Uterus (tissue), 4 donors: ENCODE data around the gene INO80E. TPM values are rescaled to one million over a fixed set of nuclear protein-coding genes. Genes with fewer than 3 reads are reported as not detected.
"Not testable (repeated sequence)": the region's sequence is repeated elsewhere in the genome, so short reads cannot be mapped to it uniquely, and the experiment has no call there.

Experiments
- DNase-seq, 2 donors: peaks; one replicate each; pipeline ENCODE4 v3.0.0-alpha.2; 2019 to 2020
- H3K27ac ChIP-seq, 2 donors: fragments of 200-600 bp; sonication (generic); 1 replicate in 1 of 2; 2 replicates in 1 of 2; pipeline ENCODE4 v1.5.1; 2016 to 2018
- H3K27me3 ChIP-seq, 2 donors: fragments of 200-600 bp; sonication (generic); one replicate each; pipeline ENCODE4 v1.5.1; 2018 to 2019; ENCODE audit warnings: control low read depth in 1 of 2
- H3K36me3 ChIP-seq, 2 donors: fragments of 200-600 bp; sonication (generic); one replicate each; pipeline ENCODE4 v1.5.1; 2019; ENCODE audit warnings: control low read depth in 1 of 2
- H3K4me1 ChIP-seq, 2 donors: fragments of 200-600 bp; sonication (generic); one replicate each; pipeline ENCODE4 v1.5.1; 2018 to 2019; ENCODE audit warnings: control low read depth in 1 of 2
- H3K4me3 ChIP-seq, 2 donors: fragments of 200-600 bp; sonication (generic); 1 replicate in 1 of 2; 2 replicates in 1 of 2; pipeline ENCODE4 v1.5.1; 2018 to 2019; ENCODE audit warnings: mild to moderate bottlenecking in 1 of 2
- H3K9me3 ChIP-seq, 2 donors: fragments of 200-600 bp; sonication (generic); one replicate each; pipeline ENCODE4 v1.5.1; 2019; ENCODE audit warnings: control low read depth in 1 of 2
- POLR2A ChIP-seq, 2 donors: fragments of 450-650 bp; IDR thresholded peaks; one replicate each; pipeline ENCODE4 v1.6.1; 2016; ENCODE audit warnings: antibody characterized with exemption in 2 of 2, mild to moderate bottlenecking in 1 of 2, moderate library complexity in 1 of 2
- intact Hi-C: fragments of 100-400 bp; cut with DNase I; formaldehyde crosslinking; loops from one replicate; pipeline ENCODE4 v1.15.1; 2023; ENCODE audit warnings: low total_unique reads
- total RNA-seq, 4 donors: library from RNA; depleted of rRNA in 3 of 4; stranded (reverse); fragments of >200 nt in 3 of 4; gene quantifications; one replicate each; pipeline versions ENCODE4 v1.1.0 to v1.2.4, GENCODE V29; 2014 to 2023
- TF ChIP-seq, protein P1 (sequence below), 4 experiments: fragments of 200-600 bp in 2 of 4; fragments of 450-650 bp in 2 of 4; sonication (generic) in 2 of 4; IDR thresholded peaks; one replicate each; pipeline ENCODE4 v1.5.1; 2016 to 2019; ENCODE audit warnings: antibody characterized with exemption in 4 of 4, mild to moderate bottlenecking in 2 of 4, moderate library complexity in 1 of 4
- donor health status: DM: yes; HTN: yes; CAD: no.

The INO80E gene
- total RNA-seq, 4 donors from 2014 or later: 4.1 to 714 (median 68.9) TPM

DNA sequence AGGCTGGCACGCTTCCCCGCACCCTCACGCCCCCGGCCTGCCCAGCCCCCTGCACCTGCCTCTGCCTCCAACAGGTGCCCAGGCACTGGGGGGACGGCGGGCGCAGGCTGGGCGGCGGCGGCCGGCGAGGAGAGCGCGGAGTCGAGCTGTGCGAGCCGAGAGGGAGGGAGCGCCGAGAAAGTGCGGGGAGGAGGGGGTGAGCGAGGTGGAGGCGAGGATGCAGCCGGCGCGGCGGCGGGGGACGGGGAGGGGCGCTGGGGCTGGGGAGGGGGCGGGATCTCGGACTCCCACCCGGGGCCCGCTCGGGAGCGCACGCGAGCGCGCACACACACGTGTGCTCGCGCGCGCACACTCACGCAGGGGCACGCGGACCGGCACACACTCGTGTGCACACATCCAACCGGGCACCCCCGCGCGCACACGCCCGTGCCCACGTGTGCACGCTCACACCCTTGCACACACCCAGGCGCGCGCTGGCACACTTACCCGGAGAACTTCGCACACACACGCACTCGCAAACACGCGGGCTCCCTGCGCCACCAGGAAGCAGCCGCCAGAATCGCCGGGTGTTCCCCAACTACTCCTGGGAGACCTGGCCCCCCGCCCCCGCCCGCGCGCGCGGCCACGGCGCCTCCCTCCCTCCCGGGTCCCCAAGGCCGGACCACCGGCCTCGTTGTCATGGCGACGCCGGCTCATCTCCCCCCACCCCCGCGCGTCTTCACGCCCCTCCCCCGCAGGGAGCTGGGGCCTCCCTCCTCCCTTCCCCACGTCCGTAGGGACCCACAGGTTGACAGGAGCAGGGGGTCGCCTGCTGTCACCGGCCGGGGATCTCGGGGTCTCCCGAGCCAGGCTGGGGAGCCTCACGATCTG, 15.0 kb downstream of the INO80E start, which contains the start of gene DOC2A:
TSS of gene DOC2A (minus strand) at position 184 of the 870 bp plus-strand sequence. CDS start 805 bp downstream, outside the sequence.
- peaks cover 0 to 17% of the 10 kb centered on the region in 2 donors for H3K4me1 ChIP-seq
- TF ChIP-seq POLR2A (IDR thresholded peaks at IDR 0.05): no peak
- TF ChIP-seq, protein P1, sequence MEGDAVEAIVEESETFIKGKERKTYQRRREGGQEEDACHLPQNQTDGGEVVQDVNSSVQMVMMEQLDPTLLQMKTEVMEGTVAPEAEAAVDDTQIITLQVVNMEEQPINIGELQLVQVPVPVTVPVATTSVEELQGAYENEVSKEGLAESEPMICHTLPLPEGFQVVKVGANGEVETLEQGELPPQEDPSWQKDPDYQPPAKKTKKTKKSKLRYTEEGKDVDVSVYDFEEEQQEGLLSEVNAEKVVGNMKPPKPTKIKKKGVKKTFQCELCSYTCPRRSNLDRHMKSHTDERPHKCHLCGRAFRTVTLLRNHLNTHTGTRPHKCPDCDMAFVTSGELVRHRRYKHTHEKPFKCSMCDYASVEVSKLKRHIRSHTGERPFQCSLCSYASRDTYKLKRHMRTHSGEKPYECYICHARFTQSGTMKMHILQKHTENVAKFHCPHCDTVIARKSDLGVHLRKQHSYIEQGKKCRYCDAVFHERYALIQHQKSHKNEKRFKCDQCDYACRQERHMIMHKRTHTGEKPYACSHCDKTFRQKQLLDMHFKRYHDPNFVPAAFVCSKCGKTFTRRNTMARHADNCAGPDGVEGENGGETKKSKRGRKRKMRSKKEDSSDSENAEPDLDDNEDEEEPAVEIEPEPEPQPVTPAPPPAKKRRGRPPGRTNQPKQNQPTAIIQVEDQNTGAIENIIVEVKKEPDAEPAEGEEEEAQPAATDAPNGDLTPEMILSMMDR (IDR thresholded peaks at IDR 0.05): no peak
- DNase-seq: no peak
- H3K27me3 ChIP-seq: peaks cover 13 to 24% of the 10 kb centered on the region in 2 donors
- no peaks in the 10 kb centered on the region for H3K36me3 ChIP-seq
- intact Hi-C loops: no loop called here
- no peak within 1 kb of the TSS for H3K27ac ChIP-seq
- H3K4me3 ChIP-seq: peak within 1 kb of the TSS in 1 of 2 donors; percentile 31
- H3K9me3 ChIP-seq: no peaks in the 10 kb centered on the region

DNA sequence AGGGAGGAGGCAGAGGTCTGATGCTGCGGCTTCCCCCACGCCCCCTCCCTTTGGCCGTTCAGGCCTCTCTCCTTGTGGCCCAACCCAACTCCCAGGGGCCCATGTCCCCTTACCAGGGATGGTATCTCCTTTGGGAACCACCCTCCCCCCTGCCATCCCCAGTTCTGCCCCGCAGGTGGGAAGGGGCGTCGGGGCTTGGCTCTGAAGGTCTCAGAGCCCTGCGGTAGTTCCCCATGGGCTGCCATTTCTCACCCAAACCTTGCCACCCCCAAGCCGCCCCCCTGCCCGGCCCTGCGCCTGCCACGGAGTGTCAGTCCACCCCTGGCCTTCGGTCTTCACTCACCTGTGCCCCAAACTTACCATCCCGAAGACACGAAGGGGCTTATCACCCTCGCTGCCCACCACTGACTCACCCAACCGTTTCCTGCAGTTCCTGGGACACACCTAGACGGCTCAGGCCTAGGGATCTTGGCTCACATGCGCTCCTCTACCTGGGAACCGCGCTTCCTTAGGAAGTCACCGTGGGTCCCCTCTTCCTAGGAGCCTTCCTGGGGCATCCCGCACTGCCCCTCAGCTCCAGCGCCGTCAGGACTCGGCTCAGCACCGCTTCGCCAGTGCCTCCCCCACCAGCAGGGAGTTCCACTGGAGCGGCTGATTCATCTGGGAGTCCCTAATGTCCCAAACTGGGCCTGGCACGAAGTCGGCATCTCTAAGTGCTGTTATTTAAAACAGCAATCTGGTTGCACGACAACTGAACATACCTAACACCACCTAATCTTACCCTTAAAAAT, 15.9 kb downstream of the INO80E start:
- H3K36me3 ChIP-seq: no peaks in the 10 kb centered on the region
- no peak overlapping the region for H3K27ac ChIP-seq
- peaks cover 13 to 24% of the 10 kb centered on the region in 2 donors for H3K27me3 ChIP-seq
- TF ChIP-seq, protein P1 (IDR thresholded peaks at IDR 0.05): no peak
- TF ChIP-seq POLR2A (IDR thresholded peaks at IDR 0.05): no peak
- H3K4me3 ChIP-seq: no peak overlapping the region
- intact Hi-C loops: no loop called here
- no peak for DNase-seq
- H3K4me1 ChIP-seq: peaks cover 0 to 17% of the 10 kb centered on the region in 2 donors
- H3K9me3 ChIP-seq: no peaks in the 10 kb centered on the region

DNA sequence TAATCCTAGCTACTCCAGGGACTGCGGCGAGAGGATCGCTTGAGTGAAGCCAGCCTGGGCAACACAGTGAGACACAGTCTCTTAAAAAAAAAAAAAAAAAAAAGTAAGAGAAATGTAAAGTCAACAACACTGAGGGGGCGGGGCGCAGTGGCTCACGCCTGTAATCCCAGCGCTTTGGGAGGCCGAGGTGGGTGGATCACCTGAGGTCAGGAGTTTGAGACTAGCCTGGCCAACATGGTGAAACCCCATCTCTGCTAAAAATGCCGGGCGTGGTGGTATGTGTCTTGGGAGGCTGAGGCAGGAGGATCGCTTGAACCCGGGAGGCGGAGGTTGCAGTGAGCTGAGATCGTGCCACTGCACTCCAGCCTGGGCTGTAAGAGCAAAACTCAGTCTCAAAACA, 16.6 kb downstream of the INO80E start:
- H3K36me3 ChIP-seq, H3K27ac ChIP-seq, DNase-seq, H3K9me3 ChIP-seq, H3K4me3 ChIP-seq, intact Hi-C loops: not testable (repeated sequence)
- H3K27me3 ChIP-seq: peaks cover 13 to 24% of the 10 kb centered on the region in 2 donors
- peaks cover 0 to 17% of the 10 kb centered on the region in 2 donors for H3K4me1 ChIP-seq

DNA sequence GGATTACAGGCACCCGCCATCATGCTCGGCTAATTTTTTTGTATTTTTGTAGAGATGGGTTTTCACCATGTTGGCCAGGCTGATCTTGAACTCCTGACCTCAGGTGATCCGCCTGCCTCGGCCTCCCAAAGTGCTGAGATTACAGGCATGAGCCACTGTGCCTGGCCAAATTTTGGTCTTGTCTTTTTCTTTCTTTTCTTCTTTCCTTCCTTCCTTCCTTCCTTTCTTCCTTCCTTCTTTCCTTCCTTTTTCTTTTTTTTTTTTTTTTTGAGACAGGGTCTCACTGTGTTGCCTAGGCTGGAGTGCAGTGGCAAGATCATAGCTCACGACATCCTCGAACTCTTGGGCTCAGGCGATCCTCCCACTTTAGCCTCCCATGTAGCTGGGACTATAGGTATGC, 19.4 kb downstream of the INO80E start:
- intact Hi-C loops, H3K36me3 ChIP-seq, DNase-seq, H3K4me3 ChIP-seq, H3K9me3 ChIP-seq, H3K27ac ChIP-seq: not testable (repeated sequence)
- peaks cover 3 to 17% of the 10 kb centered on the region in 2 donors for H3K27me3 ChIP-seq
- peaks cover 0 to 12% of the 10 kb centered on the region in 2 donors for H3K4me1 ChIP-seq

DNA sequence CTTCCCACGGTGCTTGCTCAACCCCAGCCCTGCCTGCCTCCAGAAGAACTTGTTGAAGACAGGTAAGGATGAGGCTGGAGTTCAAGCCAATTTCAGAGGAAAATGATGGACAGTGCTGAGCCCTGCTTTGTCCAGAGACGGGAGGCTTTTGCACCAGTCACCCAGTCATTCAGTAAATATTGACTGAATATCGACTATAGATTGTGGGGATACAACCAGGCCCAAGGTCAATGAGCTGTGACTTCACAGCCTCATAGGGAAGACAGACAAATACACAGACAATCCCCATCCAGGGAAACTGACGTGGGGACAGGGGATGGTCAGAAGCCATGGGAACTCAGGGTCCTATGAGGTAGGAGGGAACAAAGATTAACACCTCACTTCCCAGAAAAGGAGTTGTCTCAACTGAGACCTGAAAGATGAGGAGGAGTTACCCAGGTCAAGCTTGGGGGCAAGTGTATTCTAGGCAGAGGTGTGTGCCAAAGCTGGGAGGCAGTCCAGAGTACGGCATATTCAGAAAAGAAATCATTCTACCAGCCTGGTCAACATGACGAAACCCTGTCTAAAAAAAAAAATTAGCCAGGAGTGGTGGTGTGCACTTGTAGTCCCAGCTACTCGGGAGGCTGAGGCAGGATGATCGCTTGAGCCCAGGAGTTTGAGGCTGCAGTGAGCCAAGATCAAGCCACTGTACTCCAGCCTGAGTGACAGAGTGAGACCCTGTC, 20.7 kb downstream of the INO80E start:
- H3K4me3 ChIP-seq: no peak overlapping the region
- H3K27me3 ChIP-seq: peaks cover 0 to 5% of the 10 kb centered on the region in 2 donors
- intact Hi-C loops: no loop called here
- TF ChIP-seq, protein P1 (IDR thresholded peaks at IDR 0.05): no peak
- no peak for TF ChIP-seq POLR2A (IDR thresholded peaks at IDR 0.05)
- no peaks in the 10 kb centered on the region for H3K9me3 ChIP-seq
- H3K27ac ChIP-seq: no peak overlapping the region
- DNase-seq: no peak
- H3K4me1 ChIP-seq: no peaks in the 10 kb centered on the region
- H3K36me3 ChIP-seq: no peaks in the 10 kb centered on the region
